NCI-H146 treated with DMSO at 0.1 percent for 48 hours (cell line): Measurements from ENCODE around the gene CFHR4.
"Not testable (repeated sequence)": the region's sequence is repeated elsewhere in the genome, so short reads cannot be mapped to it uniquely, and the experiment has no call there.

Source experiments
- DNase-seq: peaks from one replicate; lab custom pipeline; 2025; ENCODE audit not compliant: unreplicated experiment; lab: John Stamatoyannopoulos, UW

CFHR4 gene

DNA sequence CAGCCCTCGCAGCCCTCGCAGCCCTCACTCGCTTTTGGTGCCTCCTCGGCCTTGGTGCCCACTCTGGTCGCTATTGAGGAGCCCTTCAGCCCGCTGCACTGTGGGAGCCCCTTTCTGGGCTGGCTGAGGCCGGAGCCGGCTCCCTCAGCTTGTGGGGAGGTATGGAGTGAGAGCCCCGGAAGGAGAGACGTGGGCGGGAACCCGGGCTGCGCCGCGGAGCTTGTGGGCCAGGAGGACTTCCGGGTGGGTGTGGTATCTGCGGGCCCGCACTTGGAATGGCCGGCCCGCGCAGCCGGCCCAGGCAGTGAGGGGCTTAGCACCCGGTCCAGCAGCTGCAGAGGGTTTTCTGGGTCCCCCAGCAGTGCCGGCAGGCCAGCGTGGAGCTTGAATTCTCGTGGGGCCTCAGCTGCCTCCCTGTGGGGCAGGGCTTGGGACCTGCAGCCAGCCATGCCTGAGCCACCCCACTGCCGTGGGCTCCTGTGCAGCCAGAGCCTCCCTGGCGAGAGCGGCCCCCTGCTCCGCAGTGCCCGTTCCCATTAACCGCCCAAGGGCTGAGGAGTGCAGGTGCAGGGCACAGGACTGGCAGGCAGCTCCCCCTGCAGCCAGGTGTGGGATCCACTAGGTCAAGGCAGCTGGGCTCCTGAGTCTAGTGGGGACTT, 45.8 kb downstream of the CFHR4 start:
- peak; percentile 83 for DNase-seq

DNA sequence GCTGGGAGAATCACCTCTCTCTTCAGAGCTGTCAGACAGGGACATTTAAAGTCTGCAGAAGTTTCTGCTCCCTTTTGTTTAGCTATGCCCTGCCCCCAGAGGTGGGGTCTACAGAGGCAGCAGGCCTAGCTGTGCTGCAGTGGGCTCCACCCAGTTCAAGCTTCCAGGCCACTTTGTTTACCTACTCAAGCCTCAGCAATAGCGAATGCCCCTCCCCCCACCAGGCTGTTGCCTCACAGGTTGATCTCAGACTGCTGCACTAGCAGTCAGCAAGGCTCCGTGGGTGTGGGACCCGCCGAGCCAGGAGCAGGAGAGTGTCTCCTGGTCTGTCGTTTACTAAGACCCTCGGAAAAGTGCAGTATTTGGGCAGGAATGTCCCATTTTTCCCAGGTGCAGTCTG, 53.6 kb downstream of the CFHR4 start:
- not testable (repeated sequence) for DNase-seq

DNA sequence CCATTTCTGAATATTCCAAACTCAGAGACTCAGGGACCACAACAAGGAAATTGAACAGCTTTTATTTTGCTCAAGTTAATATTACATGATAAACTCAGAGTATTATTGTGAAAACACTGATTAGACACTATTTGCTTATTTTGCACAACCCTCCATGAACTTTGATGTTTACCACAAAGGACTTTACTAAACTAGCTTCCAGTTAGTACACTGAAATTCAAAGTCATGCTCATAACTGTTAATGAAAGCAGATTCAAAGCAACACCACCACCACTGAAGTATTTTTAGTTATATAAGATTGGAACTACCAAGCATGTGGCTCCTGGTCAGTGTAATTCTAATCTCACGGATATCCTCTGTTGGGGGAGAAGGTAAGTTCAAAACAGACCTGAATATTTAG, 55.7 kb downstream of the CFHR4 start, which contains the start of gene CFHR2:
TSS of gene CFHR2 (plus strand) at position 171 of the 400 bp plus-strand sequence. CDS start at position 314, 143 bp downstream.
- DNase-seq, result not testable (repeated sequence)

DNA sequence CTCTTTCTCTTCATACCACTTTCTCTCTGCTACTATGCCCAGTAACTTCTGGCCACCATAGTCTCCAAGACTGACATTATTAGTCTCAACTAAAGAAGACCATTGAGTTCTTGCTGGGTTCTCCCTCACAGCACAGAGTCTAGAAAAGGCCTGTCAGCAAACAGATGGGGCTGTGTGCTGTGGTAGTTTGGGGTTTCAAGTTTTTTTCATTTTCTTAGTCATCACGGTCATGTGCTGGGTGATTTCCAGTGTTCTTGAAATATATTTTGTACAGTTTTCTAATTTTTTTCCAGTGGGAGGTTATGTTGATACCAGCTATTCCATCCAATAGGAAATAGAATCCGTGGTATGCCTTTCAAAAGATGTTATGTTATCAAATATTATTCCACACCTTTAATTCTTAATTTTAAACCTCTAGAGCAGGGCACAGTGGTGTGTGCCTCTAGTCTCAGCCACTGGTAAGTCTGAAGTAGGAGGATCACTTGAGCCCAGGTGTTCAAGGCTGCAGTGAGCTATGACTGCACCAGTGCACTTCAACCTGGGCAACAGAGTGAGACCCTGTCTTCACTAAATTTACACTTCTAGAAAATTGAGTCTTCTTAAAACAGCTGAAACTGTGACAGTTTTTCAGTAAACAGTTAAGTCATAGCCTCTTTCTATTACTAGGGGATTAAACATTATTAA, 64.0 kb downstream of the CFHR4 start:
- DNase-seq, result no peak

DNA sequence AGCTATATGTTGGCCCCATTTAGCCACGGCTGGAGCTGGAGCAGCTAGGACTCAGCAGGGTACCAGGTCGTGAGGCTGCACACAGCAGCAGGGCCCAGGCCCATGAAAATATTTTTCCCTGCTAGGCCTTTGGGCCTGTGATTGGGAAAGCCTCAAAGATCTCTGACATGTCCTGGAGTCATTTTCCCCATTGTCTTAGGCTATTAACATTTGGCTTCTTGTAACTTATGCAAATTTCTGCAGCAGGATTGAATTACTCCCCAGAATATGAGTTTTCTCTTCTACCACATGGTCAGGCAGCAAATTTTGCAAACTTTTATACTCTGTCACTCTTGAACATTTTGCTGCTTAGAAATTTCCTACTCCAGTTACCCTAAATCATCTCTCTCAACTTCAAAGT, 66.9 kb downstream of the CFHR4 start:
- no peak for DNase-seq

DNA sequence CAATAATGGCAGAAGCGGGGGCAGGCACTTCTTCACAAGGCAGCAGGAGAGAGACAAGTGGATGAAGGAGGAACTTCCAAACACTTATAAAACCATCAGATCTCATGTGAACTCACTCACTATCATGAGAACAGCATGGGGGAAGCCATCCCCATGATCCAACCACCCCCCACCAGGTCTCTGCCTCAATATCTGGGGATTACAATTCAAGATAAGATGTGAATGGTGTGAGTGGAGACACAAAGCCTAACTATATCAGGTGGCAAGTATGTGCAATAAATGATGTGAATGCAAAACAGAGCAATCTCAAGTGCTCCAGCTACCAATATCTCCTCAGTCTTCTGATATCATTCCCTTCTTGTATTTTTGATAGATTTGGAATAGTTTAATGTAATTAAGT, 68.1 kb downstream of the CFHR4 start:
- no peak for DNase-seq

DNA sequence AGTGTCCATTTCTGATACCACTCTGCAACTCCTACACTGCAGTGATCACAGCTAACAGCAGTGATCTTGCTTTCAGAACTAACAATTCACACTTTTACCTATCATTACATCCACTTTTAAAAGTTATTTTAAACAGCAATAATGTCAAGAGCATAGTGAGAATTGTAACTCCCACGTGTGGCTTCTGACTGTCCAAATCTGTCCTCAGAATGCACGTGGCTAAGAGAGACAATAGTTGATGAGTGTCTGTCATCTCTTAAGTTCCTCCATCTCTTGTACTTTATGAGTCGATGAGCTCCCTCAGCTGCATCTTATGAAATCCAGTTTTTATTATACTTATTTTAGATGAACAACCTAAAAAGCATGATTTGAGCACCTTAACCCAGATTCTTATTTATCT, 73.0 kb downstream of the CFHR4 start:
- no peak for DNase-seq
